Fibroblast of lung (primary cell): ENCODE data around the gene CEACAM8. TPM values are rescaled to one million over a fixed set of nuclear protein-coding genes. Genes with fewer than 3 reads are reported as not detected.

Experiments
- DNase-seq, 2 donors: peaks; one replicate each; pipeline versions ENCODE4 v3.0.0 to v3.0.0-alpha.2; 2010; ENCODE audit warnings: low read depth in 2 of 2
- H2AFZ ChIP-seq: 2 replicates; pipeline ENCODE4 v1.5.1; 2012; ENCODE audit warnings: low read length, control low read depth, inconsistent platforms
- H3K27ac ChIP-seq: 2 replicates; pipeline ENCODE4 v1.5.1; 2011; ENCODE audit warnings: low read length, control low read depth; ENCODE audit not compliant: insufficient read depth
- H3K27me3 ChIP-seq: 2 replicates; pipeline ENCODE4 v1.5.1; 2011; ENCODE audit warnings: mild to moderate bottlenecking, low read length; ENCODE audit not compliant: control insufficient read depth, insufficient read depth
- H3K36me3 ChIP-seq: 2 replicates; pipeline ENCODE4 v1.5.1; 2011; ENCODE audit warnings: low read length; ENCODE audit not compliant: control insufficient read depth, insufficient read depth
- H3K4me1 ChIP-seq: 2 replicates; pipeline ENCODE4 v1.5.1; 2011; ENCODE audit warnings: low read length; ENCODE audit not compliant: control insufficient read depth, insufficient read depth; ENCODE audit errors: extremely low read depth
- H3K4me2 ChIP-seq: 2 replicates; pipeline ENCODE4 v1.5.1; 2011; ENCODE audit warnings: low read length, control low read depth; ENCODE audit not compliant: insufficient read depth; ENCODE audit errors: extremely low read depth
- H3K4me3 ChIP-seq, 4 experiments: fragments of 200-600 bp in 1 of 4; sonication (generic) in 1 of 4; replicated peaks in 1 of 4; 2 replicates each; pipeline ENCODE4 v1.5.1; 2011 to 2016; ENCODE audit warnings: low read length in 4 of 4, low read depth in 3 of 4, mild to moderate bottlenecking in 3 of 4, control low read depth in 2 of 4, inconsistent platforms in 1 of 4, mixed read lengths in 1 of 4; ENCODE audit not compliant: insufficient read depth in 1 of 4; ENCODE audit errors: control extremely low read depth in 1 of 4
- H3K79me2 ChIP-seq: 2 replicates; pipeline ENCODE4 v1.5.1; 2012; ENCODE audit warnings: mild to moderate bottlenecking, low read length, inconsistent platforms; ENCODE audit not compliant: control insufficient read depth, insufficient read depth
- H3K9ac ChIP-seq: 2 replicates; pipeline ENCODE4 v1.5.1; 2011; ENCODE audit warnings: mild to moderate bottlenecking, low read length, control low read depth; ENCODE audit not compliant: insufficient read depth
- H3K9me3 ChIP-seq: 2 replicates; pipeline ENCODE4 v1.5.1; 2012; ENCODE audit warnings: low read depth, low read length; ENCODE audit not compliant: control insufficient read depth, insufficient read depth
- H4K20me1 ChIP-seq: 2 replicates; pipeline ENCODE4 v1.5.1; 2011; ENCODE audit warnings: low read length; ENCODE audit not compliant: control insufficient read depth, insufficient read depth; ENCODE audit errors: extremely low read depth
- CTCF ChIP-seq, 2 donors: IDR thresholded peaks in 1 of 2; conservative IDR thresholded peaks in 1 of 2; 1 replicate in 1 of 2; 2 replicates in 1 of 2; pipeline ENCODE4 v1.5.1; 2011 to 2012; ENCODE audit warnings: low read length in 2 of 2, control low read depth in 1 of 2, inconsistent platforms in 1 of 2, low read depth in 1 of 2, mild to moderate bottlenecking in 1 of 2
- EZH2 ChIP-seq: IDR thresholded peaks from 2 replicates; pipeline ENCODE4 v1.5.1; 2012; ENCODE audit warnings: low read length, control low read depth, mild to moderate bottlenecking; ENCODE audit errors: missing control alignments
- polyA plus RNA-seq, 2 donors: library from polyadenylated mRNA; depleted of rRNA in 1 of 2; stranded (reverse) in 1 of 2; unstranded in 1 of 2; fragments of >200 nt; gene quantifications; 2 replicates each; pipeline ENCODE4 v1.2.1, GENCODE V29; 2011 to 2012; ENCODE audit warnings: missing spikeins in 1 of 2
- total RNA-seq: library from RNA; depleted of rRNA; stranded (reverse); fragments of >200 nt; gene quantifications from 2 replicates; pipeline ENCODE4 v1.2.1, GENCODE V29; 2014

Gene CEACAM8
- total and polyA plus RNA-seq, 2 donors (not counting 1 experiment from before 2014, with no cell fraction given): not detected

- H3K9me3 ChIP-seq: no peaks in the 10 kb centered on the region
Measured at GRCh38 chr19:42576241-42576640, 18.5 kb downstream of the CEACAM8 start.

GRCh38 chr19:42573642-42574041, 21.1 kb downstream of the CEACAM8 start:
- no peaks in the 10 kb centered on the region for H4K20me1 ChIP-seq
- no peak overlapping the region for H3K9ac ChIP-seq
- H3K4me3 ChIP-seq: no peak overlapping the region
- no peak overlapping the region for H2AFZ ChIP-seq
- no peak for DNase-seq
- H3K36me3 ChIP-seq: no peaks in the 10 kb centered on the region
- no peaks in the 10 kb centered on the region for H3K4me1 ChIP-seq
- H3K27me3 ChIP-seq: no peaks in the 10 kb centered on the region
- no peaks in the 10 kb centered on the region for H3K9me3 ChIP-seq
- H3K79me2 ChIP-seq: no peaks in the 10 kb centered on the region
- H3K4me2 ChIP-seq: no peak overlapping the region
- TF ChIP-seq EZH2 (no peak), CTCF (conservative IDR thresholded peaks at IDR 0.05 in 1 of 2, IDR thresholded peaks at IDR 0.05 in 1 of 2; ENCODE audit: low read depth in 1 of 2, low read length in 2 of 2) (no peak)
- no peak overlapping the region for H3K27ac ChIP-seq

More at GRCh38 chr19:42576241-42576640, 18.5 kb downstream of the CEACAM8 start:
- H4K20me1 ChIP-seq: no peaks in the 10 kb centered on the region
- H3K4me2 ChIP-seq: no peak overlapping the region
- no peak overlapping the region for H3K27ac ChIP-seq
- no peaks in the 10 kb centered on the region for H3K4me1 ChIP-seq
- H3K79me2 ChIP-seq: no peaks in the 10 kb centered on the region
- no peak overlapping the region for H2AFZ ChIP-seq
- no peak overlapping the region for H3K9ac ChIP-seq
- DNase-seq: no peak
- TF ChIP-seq CTCF (conservative IDR thresholded peaks at IDR 0.05 in 1 of 2, IDR thresholded peaks at IDR 0.05 in 1 of 2; ENCODE audit: low read depth in 1 of 2, low read length in 2 of 2) (no peak), EZH2 (no peak)
- no peaks in the 10 kb centered on the region for H3K27me3 ChIP-seq
- H3K36me3 ChIP-seq: no peaks in the 10 kb centered on the region
- no peak overlapping the region for H3K4me3 ChIP-seq

- H3K36me3 ChIP-seq: no peaks in the 10 kb centered on the region
- no peaks in the 10 kb centered on the region for H4K20me1 ChIP-seq
- H3K9ac ChIP-seq: no peak overlapping the region
- no peaks in the 10 kb centered on the region for H3K79me2 ChIP-seq
- H2AFZ ChIP-seq: no peak overlapping the region
- H3K27me3 ChIP-seq: peaks cover 3% of the 10 kb centered on the region
- H3K4me3 ChIP-seq: no peak overlapping the region
- TF ChIP-seq CTCF (conservative IDR thresholded peaks at IDR 0.05 in 1 of 2, IDR thresholded peaks at IDR 0.05 in 1 of 2; ENCODE audit: low read depth in 1 of 2, low read length in 2 of 2): no peak
- TF ChIP-seq EZH2: no peak
- no peak for DNase-seq
- H3K27ac ChIP-seq: no peak overlapping the region
- no peak overlapping the region for H3K4me2 ChIP-seq
- H3K9me3 ChIP-seq: no peaks in the 10 kb centered on the region
- H3K4me1 ChIP-seq: no peaks in the 10 kb centered on the region
Measured at GRCh38 chr19:42571116-42571515, 23.6 kb downstream of the CEACAM8 start.
